ENCODE measurements around the gene OGG1. TPM values are rescaled to one million over a fixed set of nuclear protein-coding genes. Genes with fewer than 3 reads are reported as not detected.
A peak's percentile ranks its signal among the peaks of the same experiment; 100 is the strongest.

Gene OGG1
- total RNA-seq, 4 donors from 2014 or later: 51.2 to 163 (median 74.1) TPM

DNA sequence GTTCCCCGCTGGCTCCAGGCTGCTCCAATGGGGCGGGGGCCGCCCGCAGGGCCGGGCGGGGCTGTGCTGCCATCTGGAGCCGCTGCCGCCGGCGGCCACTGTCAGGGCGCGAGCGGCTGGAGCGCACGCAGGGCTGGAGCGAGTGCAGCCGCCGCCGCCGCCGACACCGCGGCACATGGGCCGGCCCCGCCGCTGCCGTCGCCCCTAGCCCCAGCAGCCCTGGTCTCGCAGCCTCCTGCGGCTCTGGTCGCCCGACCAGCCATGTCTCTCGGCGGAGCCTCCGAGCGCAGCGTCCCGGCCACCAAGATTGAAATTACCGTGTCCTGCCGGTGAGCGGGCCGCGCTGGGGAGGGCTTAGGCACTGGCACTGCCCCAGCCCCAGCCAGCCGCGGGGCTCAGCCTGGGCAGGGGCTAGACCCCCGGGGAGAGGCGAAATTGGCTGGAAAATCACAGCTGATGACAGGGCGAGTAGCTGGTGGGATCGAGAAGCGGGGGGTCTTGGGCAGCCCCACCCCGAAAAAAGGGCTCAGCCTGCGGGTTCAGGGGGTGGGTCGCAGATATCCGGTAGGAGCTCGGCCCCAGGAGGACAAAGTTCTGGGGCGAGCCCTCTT is 45.9 kb upstream of the OGG1 start, which contains the start of gene CPNE9:
Gene CPNE9, plus strand, starts transcription at position 98 of the 611 bp plus-strand sequence. Its CDS starts 164 bp downstream, at position 262.
- TF ChIP-seq, protein P1, sequence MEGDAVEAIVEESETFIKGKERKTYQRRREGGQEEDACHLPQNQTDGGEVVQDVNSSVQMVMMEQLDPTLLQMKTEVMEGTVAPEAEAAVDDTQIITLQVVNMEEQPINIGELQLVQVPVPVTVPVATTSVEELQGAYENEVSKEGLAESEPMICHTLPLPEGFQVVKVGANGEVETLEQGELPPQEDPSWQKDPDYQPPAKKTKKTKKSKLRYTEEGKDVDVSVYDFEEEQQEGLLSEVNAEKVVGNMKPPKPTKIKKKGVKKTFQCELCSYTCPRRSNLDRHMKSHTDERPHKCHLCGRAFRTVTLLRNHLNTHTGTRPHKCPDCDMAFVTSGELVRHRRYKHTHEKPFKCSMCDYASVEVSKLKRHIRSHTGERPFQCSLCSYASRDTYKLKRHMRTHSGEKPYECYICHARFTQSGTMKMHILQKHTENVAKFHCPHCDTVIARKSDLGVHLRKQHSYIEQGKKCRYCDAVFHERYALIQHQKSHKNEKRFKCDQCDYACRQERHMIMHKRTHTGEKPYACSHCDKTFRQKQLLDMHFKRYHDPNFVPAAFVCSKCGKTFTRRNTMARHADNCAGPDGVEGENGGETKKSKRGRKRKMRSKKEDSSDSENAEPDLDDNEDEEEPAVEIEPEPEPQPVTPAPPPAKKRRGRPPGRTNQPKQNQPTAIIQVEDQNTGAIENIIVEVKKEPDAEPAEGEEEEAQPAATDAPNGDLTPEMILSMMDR (IDR thresholded peaks at IDR 0.05): no peak
- no peak for TF ChIP-seq POLR2A (IDR thresholded peaks at IDR 0.05)
- Histone ChIP-seq H3K36me3 (peaks cover 0 to 24% (median 0%) of the 10 kb centered on the region in 3 donors), H3K9me3 (no peaks in the 10 kb centered on the region), H3K27me3 (peaks cover 0 to 5% of the 10 kb centered on the region in 2 donors), H3K4me1 (peaks cover 0 to 18% (median 10%) of the 10 kb centered on the region in 4 donors), H3K27ac (no peak within 1 kb of the TSS), H3K4me3 (peak within 1 kb of the TSS in 3 of 4 donors; percentile 24 to 41 (median 27))
- DNase-seq: no peak

DNA sequence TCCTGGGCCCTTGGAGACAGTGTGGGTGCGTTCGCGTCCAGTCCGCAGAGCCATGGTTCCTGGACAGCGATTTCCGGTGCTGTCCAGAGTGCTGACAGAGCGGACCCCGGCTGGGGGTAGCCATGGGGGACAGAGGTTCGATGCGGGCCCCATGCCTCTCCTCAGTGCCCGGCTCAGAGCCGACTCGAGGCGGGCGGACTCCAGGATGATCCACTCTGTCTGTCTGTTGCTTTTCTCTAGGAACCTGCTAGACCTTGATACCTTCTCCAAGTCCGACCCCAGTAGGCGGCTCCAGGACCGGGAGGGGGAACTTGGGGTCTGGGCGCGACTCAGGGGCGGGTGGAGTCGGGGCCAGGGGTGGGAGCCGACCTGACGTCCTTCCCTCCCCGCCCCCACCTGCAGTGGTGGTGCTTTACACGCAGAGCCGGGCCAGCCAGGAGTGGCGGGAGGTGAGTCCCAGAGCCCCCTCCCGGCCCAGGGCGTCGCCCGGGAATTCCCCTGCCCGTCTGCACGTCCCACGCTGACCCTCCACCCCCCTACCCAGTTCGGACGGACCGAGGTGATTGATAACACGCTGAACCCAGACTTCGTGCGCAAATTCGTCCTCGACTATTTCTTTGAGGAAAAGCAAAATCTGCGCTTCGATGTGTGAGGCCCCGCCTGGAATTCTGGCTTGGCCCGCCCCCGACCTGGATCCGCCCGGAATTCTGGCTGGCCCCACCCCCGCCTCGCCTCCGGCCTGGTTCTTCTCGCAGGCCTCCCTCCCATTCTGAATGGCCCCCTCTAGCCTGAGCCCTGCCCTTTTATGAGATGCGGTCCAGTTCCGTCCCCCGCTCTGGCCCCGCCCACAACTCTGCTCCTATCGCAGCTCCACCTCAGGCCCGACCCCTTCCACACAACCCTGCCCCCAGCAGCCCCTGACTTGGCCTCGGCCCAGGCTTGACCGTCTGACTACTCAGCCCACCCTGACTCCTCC is 45.1 kb upstream of the OGG1 start:
- no peak for DNase-seq
- Histone ChIP-seq H3K9me3 (no peaks in the 10 kb centered on the region), H3K4me3 (peak overlapping the region in 3 of 4 donors; percentile 24 to 41 (median 27)), H3K27ac (no peak overlapping the region), H3K27me3 (peaks cover 0 to 5% of the 10 kb centered on the region in 2 donors), H3K36me3 (peaks cover 0 to 20% (median 0%) of the 10 kb centered on the region in 3 donors), H3K4me1 (peaks cover 0 to 18% (median 10%) of the 10 kb centered on the region in 4 donors)
- TF ChIP-seq, protein P1 (IDR thresholded peaks at IDR 0.05): no peak
- no peak for TF ChIP-seq POLR2A (IDR thresholded peaks at IDR 0.05)

DNA sequence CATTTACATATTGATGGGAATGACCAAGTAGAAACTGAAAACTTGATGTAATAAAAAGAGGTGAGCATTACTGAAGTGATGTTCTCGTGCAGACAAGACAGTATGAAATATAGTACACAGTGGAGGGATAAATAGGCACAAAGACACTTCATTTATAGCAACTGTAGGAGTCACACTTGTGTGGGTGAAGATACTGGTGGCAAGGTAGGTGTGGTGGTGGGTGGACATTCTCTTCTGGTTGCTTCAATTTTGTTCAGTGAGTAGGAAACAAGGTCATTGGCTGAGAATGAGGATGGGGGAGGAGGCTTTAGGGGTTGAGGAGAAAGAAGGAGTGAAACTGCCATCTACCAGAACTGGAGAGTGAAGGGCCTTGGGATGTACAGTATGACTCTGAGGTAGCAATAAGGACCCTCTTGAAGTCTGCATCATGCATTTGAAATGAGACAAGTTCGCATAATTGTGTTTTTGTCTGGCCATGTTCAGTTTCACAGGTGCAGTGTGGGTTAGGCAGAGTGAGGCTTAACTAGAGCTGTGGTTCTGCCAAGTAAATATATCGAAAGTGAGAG is 39.5 kb upstream of the OGG1 start:
- TF ChIP-seq, protein P1 (IDR thresholded peaks at IDR 0.05): no peak
- no peak for TF ChIP-seq POLR2A (IDR thresholded peaks at IDR 0.05)
- DNase-seq: no peak
- peaks cover 0 to 1% (median 0%) of the 10 kb centered on the region in 4 donors for H3K4me1 ChIP-seq
- no peak overlapping the region for H3K4me3 ChIP-seq
- no peak overlapping the region for H3K27ac ChIP-seq
- H3K27me3 ChIP-seq: no peaks in the 10 kb centered on the region
- H3K36me3 ChIP-seq: no peaks in the 10 kb centered on the region
- no peaks in the 10 kb centered on the region for H3K9me3 ChIP-seq

DNA sequence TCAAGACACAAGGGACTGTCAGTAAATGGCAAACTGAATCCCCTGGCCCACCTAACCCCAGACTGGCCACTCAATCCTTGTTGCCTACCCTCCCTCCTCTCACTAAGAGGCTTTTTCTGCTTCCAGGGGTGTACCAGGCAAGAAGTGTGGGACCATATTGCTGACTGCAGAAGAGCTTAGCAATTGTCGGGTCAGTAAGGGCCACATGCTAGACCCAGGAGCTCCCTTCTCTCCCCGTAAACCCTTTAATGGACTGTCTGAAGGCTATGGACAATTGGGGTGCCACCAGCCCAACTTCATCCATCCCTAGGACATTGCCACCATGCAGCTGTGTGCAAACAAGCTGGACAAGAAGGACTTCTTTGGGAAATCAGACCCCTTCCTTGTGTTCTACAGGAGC is 37.3 kb upstream of the OGG1 start:
- Histone ChIP-seq H3K27ac (no peak overlapping the region), H3K4me3 (no peak overlapping the region), H3K4me1 (peaks cover 0 to 13% (median 0%) of the 10 kb centered on the region in 4 donors), H3K9me3 (no peaks in the 10 kb centered on the region), H3K36me3 (no peaks in the 10 kb centered on the region), H3K27me3 (no peaks in the 10 kb centered on the region)
- DNase-seq: no peak
- TF ChIP-seq, protein P1 (IDR thresholded peaks at IDR 0.05): no peak
- TF ChIP-seq POLR2A (IDR thresholded peaks at IDR 0.05): no peak

DNA sequence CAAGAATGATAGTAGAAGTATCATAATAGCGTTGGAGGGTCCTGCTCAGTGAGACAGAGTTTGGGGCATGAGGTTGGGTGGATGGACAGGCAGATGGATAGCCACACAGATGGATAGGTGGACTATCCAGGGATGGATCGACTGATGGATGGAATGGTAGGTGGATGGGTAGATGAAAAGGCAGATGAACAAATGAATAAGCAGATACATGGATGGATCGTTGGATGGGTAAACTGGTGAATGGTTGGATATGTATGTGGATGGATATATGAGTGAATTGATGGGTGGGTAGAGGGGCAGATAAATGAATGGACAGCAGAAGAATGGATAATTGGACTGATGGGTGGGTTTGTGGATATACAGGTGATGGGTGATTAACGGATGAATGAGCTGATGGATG is 36.6 kb upstream of the OGG1 start:
- no peak for DNase-seq
- no peaks in the 10 kb centered on the region for H3K36me3 ChIP-seq
- H3K27me3 ChIP-seq: no peaks in the 10 kb centered on the region
- no peaks in the 10 kb centered on the region for H3K9me3 ChIP-seq
- H3K27ac ChIP-seq: no peak overlapping the region
- no peak overlapping the region for H3K4me3 ChIP-seq
- peaks cover 0 to 13% (median 0%) of the 10 kb centered on the region in 4 donors for H3K4me1 ChIP-seq
- TF ChIP-seq, protein P1 (IDR thresholded peaks at IDR 0.05): no peak
- no peak for TF ChIP-seq POLR2A (IDR thresholded peaks at IDR 0.05)
